Measurements from ENCODE around the gene VCPKMT. TPM values are rescaled to one million over a fixed set of nuclear protein-coding genes. Genes with fewer than 3 reads are reported as not detected.
"Not testable (repeated sequence)": the region's sequence is repeated elsewhere in the genome, so short reads cannot be mapped to it uniquely, and the experiment has no call there.

Gene VCPKMT
- total RNA-seq, 1 donor from 2014 or later: 6.4 TPM

DNA sequence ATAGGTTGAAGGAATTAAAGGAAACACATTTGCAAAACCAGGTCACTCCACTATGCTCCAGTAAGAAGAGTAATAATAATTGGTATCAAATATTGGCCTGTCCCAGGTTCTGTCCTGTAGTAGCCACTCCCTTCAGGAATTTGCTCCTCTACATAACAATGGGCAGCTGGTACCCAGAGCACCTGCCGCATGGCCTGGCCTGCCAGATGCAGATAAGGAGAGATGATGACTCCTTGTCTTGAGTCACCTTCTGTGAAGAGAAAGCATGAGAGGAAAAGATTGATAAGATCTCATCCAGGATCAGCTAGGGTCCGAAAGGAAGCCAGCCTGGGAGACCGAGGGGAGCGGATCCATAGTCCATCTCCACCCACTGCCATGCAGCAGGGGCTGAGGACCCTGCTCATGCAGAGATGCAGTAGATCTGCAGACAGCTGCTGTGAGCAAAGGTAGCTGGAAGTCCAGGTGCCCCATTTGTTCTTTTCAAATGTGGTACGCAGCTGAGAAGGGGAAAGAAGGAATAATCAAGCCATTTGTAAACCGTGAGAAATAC lies 24.3 kb downstream of the VCPKMT start:
- no peak for DNase-seq (ENCODE audit: low spot score)

GRCh38 chr14:50091240-50091913 lies 25.0 kb downstream of the VCPKMT start:
- DNase-seq (ENCODE audit: low spot score): no peak

GRCh38 chr14:50089208-50089607 lies 27.2 kb downstream of the VCPKMT start:
- no peak for DNase-seq (ENCODE audit: low spot score)

- DNase-seq (ENCODE audit: low spot score): no peak
These were observed 27.6 kb downstream of the VCPKMT start for GRCh38 chr14:50088731-50089130.

DNA sequence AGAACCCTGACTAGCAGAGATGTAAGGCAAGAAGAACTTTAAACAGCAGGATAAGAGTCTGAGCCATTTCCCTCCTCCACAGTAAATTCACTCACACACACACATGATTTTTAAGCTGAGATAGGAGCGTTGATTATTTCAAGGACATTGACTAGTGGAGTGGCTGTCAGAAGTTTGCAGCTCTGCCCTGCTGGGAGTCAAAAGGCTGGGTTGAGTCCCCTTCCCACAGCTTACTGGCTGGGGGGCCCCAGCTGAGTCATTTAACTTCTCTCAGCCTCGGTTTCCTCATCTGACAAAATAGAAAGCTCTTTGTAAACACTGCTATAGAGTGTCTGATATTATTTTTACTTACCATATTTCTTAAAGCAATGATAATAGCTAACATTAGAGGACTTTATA lies 28.3 kb downstream of the VCPKMT start:
- DNase-seq (ENCODE audit: low spot score): no peak

DNA sequence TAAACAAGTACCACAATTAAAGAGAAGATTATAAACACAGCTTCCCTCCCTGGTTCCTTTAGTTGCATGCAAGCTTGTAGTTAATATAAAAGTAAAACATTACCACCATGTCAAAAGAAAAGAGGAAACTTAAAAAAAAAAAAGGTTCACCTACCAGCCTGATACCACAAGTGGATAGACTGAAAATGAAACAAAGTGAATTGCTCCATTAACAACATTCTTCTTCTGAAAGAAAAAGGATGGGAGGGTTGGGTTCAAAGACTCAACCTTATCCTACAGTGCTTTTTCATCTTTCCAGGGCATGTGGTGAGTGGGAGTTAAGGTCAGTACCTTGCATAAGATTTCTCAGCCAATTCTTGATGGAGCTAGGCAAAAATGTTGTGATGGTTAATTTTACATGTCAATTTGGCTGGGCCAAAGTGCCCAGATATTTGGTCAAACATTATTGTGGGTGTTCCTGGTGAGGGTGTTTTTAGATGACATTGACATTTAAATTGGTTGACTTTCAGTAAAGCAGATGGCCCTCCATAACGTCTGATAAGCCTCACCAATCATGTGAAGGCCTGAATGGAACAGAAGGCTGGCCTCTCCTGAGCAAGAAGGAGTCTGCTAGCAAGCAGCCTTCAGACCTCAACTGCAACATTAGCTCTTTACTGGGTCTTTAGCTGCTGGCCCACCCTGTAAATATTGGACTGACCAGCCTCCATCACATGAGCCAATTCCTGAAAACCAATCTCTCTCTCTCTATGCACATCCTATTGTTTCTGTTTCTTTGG lies 28.8 kb downstream of the VCPKMT start:
- no peak for DNase-seq (ENCODE audit: low spot score)

GRCh38 chr14:50086321-50086711 lies 30.1 kb downstream of the VCPKMT start:
- no peak for DNase-seq (ENCODE audit: low spot score)

DNA sequence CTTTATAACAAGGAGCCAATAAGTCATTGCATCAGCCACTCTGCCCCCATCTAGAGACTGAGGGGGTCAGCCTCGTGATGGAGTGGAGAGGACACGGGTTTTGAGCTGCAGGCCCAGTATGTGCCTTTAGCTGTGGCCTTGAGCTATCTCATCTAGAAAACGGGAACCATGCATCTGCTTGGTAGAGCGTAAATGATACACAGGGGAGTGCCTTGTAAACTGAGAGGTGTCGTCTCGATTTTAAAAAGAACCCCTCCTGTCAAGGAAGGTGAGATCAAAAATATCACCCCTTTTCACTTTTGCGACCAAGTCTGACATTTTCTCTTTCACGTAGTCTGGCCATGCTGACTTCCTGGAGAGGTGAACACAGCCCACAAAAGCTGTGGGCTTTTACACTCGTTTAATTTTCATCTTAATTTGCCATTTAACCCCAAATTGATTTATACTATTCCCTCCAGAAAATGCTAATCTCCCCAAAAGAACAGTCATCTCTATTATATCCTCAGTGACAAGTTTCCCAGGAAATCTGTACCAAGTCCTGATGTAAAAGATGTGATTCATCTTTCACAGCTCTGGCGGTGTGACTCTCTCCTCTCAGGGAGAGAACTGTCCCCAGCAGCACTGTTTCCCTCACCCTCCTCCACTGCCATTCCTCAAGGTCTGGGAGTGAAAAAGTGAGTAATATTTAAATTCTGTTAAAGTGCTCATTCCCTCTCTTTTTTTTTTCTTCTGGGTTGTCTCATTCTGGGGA lies 30.6 kb downstream of the VCPKMT start:
- no peak for DNase-seq (ENCODE audit: low spot score)

DNA sequence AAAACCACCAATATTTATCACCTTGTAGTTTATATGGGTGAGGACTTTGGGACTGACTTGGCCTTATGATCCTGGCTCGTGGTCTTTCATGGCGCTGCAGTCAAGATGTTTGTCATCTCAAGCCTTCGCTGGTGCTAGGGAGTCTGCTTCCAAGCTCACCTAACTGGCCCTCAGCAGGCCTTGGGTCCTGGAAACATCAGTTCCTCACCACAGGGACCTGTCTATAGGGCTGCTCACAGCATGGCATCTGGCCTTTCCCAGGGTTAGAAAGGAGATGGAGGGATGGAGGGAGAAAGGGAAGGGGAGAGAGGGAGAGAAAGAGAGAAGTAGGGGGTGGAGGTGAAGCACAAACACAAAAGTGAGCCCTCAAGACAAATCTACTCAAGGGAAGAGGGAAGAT lies 31.7 kb downstream of the VCPKMT start:
- no peak for DNase-seq (ENCODE audit: low spot score)

DNA sequence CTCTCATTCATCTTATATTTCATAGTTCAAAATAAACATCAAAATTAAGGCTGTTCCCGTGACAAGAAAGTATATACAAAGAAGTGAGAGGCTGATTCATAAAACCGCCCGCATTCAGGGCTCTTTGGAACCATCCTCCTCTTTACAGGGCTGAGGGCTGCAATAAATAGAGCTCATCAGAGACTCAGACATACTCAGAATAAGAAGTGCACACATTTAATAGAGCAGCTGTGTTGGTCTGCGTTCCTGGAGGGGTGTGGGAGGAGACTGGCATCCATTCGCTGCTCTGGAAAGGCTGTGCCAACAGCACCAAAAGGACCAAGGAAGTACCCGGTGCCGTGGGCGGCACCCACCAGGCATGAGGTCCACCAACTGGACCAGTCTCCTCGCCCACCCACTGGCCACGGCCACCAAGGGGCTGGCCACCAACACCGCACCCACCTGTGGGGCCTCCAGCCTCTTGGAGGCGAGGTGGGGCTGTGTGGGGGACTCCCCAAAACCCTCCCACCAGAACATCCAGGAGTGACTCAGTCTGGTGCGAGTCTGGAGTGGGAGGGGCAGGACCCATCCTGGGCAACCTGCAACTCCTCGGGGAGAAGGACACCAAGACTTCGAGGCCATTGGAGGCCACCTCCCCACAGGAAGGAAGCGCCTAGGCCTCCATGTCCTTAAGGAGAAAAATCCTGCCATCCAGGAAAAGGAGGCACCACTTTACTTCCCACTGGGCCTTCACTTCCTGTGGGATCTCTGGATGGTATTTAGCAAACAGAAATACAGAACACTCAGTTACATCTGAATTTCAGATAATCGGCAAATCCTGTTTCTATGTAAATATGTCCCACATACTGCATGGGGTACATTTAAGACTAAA lies 32.7 kb downstream of the VCPKMT start:
- DNase-seq (ENCODE audit: low spot score): no peak

- DNase-seq (ENCODE audit: low spot score): no peak
These were observed 33.4 kb downstream of the VCPKMT start for GRCh38 chr14:50082784-50083466.

GRCh38 chr14:50082308-50082742 lies 34.0 kb downstream of the VCPKMT start:
- no peak for DNase-seq (ENCODE audit: low spot score)

DNA sequence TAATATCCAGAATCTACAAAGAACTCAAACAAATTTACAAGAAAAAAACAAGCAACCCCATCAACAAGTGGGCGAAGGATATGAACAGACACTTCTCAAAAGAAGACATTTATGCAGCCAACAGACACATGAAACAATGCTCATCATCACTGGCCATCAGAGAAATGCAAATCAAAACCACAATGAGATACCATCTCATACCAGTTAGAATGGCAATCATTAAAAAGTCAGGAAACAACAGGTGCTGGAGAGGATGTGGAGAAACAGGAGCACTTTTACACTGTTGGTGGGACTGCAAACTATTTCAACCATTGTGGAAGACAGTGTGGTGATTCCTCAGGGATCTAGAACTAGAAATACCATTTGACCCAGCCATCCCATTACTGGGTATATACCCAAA lies 37.3 kb downstream of the VCPKMT start:
- DNase-seq (ENCODE audit: low spot score): not testable (repeated sequence)

DNA sequence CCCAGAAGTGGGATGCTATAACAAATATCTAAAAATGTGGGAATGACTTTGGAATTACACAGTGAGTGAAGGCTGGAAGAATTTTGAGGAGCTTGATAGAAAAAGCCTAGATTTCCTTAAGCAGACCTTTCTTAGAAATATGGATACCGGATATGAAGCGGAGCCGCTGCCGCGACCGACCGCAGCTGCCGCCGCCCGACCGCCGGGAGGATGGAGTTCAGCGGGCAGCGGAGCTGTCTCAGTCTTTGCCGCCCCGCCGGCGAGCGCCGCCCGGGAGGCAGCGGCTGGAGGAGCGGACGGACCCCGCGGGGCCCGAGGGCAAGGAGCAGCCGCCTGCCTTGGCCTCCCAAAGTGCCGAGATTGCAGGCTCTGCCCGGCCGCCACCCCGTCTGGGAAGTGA lies 42.7 kb downstream of the VCPKMT start:
- DNase-seq (ENCODE audit: low spot score): not testable (repeated sequence)

DNA sequence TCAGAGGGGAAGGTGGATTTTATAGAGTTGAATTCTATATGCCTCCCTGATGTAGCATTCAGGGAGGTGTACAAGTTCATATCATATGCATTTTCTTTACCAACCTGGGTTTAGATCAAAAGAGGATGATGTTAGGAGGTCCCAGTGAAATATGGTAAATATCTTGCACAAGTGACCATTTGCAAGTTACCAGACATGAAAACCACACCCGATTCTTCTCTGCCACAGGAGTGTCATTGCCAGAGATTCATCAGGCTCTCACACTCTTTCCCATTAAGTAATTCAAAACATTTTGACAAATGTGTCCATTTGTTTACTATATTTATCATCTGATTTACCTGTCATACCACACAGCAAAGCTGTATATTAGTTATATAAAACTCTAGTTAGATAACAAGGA lies 44.0 kb downstream of the VCPKMT start:
- DNase-seq (ENCODE audit: low spot score): no peak

DNA sequence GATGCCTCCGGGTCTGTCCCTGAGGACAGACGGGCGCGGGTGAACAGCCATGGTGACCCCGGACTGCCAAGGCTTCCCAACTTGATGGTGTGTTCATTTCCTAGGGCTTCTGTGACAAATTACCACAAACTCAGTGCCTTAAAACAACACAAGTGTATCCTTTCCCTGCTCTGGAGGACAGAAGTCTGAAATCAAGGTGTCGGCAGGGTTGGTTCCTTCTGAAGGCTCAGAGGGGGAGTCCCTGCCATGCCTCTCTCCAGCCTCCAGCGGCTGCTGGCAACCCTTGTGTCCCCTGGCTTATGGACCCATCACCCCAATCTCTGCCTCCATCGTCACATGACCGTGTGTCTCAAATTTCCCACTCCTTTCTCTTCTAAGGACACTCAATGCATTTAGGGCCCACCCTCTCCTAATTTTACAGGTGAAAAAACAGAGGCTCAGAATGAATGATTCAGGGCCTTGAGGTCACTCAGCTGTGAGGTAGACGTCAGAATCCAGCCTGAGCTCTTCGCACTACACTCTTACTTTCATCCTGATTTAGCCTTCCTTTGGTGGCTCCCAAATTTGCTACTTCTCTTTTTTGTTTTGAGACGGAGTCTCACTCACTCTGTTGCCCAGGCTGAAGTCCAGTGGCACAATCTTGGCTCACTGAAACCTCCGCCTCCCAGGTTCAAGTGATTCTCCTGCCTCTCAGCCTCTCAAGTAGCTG lies 45.4 kb downstream of the VCPKMT start:
- DNase-seq (ENCODE audit: low spot score): no peak

DNA sequence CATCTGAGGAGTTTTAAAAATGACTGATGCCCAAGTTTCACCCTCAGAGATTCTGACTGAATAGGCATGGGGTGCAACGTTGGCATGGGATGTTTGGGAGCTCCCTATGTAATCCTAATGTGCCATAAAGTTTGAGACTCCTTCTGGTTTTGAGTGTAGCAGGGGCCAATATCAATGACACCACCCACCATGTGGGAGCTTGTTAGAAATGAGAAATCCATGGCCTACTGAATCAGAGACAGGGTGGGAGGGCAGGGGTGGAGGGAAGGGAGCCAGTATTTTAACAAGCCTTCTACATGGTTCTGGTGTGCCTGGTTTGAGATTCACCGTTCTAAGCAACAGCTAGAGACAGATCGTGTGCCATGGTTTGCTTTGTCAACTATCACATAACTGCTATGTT lies 46.1 kb downstream of the VCPKMT start:
- DNase-seq (ENCODE audit: low spot score): no peak

- no peak for DNase-seq (ENCODE audit: low spot score)
These were observed 47.0 kb downstream of the VCPKMT start for GRCh38 chr14:50069325-50069724.

DNA sequence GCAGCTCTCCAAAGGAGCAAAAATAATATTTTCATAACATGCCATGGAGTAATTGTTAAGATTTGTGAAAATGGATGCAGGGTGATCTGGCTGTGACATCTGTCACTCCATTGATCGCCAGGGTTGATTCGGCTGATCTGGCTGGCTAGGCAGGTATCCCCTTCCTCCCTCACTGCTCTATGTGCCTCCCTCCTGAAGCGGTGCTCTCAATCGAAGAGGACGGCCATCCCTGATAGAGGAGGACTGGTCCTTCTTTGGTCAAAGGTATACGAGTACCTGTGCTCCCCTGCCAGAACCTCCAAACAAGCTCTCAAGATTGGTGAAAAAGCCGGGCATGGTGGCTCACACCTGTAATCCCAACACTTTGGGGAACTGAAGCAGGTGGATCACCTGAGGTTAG lies 47.9 kb downstream of the VCPKMT start:
- no peak for DNase-seq (ENCODE audit: low spot score)

Measured in ureter (tissue), 1 donor.